ENCODE data around the gene ST7.
A peak's percentile ranks its signal among the peaks of the same experiment; 100 is the strongest.
"Not testable (repeated sequence)": the region's sequence is repeated elsewhere in the genome, so short reads cannot be mapped to it uniquely, and the experiment has no call there.

The ST7 gene

DNA sequence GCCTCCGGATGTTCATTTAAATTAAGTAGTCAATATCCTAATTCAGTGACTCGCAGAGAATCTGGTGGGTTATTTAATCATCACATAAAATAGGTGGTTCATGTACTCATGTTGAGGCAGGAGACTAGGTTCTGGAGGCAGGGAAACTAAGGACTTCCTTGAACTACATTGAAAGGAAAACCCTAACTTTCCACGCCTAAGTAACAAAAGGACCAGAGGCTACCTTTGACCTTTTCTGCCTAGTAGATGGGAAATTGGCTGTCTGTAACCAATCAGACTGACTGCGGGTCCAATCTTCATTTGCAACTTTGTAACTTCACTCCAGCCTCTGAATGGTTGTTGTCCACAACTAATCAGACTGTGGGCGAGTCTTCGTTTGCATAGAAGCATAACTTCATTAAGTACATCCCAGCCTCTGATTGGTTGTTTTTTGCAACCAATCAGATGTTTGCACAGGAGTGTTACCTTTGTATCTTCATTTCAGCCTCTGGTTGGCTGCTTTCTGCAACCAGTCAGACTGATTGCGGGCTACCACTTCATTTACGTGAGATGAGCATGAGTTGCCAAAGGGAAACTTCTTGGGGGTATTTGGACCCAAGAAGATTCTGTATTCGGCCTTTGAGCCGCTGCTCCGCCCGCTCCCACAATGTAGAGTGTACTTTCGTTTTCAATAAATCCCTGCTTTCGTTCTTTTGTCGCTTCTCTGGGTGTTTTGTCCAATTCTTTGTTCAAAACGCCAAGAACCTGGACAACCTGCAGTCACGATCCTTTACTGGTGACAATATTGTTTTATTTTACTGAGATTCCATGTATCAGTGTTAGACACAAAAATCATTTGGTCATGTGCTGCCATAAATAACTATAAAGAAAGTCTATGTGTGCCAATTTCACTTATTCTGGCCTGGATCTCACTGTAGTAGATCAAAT, 1.7 kb upstream of the ST7 start:
- DNase-seq (ENCODE audit: low read depth) = no peak

DNA sequence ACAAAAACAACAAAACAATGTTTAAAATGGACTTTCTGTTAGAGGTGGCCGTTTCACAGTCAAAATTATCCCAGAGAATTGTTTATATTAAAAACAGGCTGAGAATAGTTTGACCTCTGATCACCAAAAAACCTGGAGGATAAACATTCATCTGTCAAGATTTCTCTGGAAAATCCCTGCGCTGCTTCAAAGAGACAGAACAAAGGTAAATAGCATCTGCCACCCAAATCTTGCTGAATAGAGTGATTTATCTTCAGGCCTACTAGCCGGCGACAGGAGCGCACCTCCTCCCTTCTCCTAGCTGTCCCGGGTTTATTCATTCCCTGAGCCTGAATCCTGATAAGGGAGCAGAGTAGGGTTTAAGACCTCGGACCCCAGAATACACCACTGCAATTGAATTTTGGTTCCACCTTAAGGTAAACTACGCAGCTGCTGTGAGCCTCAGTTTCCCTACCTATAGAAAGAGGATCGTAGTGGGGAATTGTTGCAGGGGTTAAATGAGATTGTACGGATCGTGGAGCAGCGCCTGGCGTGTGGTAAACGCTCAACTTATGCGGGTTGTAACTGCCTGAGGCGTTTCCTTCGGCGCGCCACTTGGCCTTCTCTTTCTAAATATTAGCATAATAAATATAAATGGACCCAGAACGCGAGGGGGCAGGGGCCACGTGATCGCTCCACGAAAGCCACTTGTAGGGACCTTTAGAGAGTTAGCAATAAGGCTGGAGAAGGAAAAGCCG, 498 bp upstream of the ST7 start:
- DNase-seq (ENCODE audit: low read depth) = peak; percentile 13

- DNase-seq (ENCODE audit: low read depth) = no peak
These were observed 871 bp downstream of the ST7 start for GRCh38 chr7:116953906-116954838.

GRCh38 chr7:116955340-116955739, 2.0 kb downstream of the ST7 start:
- no peak for DNase-seq (ENCODE audit: low read depth)

GRCh38 chr7:116955801-116956476, 2.6 kb downstream of the ST7 start:
- DNase-seq (ENCODE audit: low read depth) = no peak

- no peak for DNase-seq (ENCODE audit: low read depth)
These were observed 3.1 kb downstream of the ST7 start for GRCh38 chr7:116956477-116956804.

- DNase-seq (ENCODE audit: low read depth) = no peak
These were observed 4.6 kb downstream of the ST7 start for GRCh38 chr7:116957874-116958273.

- not testable (repeated sequence) for DNase-seq (ENCODE audit: low read depth)
These were observed 8.8 kb downstream of the ST7 start for GRCh38 chr7:116961966-116962673.

- no peak for DNase-seq (ENCODE audit: low read depth)
These were observed 9.9 kb downstream of the ST7 start for GRCh38 chr7:116963234-116963633.

GRCh38 chr7:116966601-116967000, 13.3 kb downstream of the ST7 start:
- no peak for DNase-seq (ENCODE audit: low read depth)

DNA sequence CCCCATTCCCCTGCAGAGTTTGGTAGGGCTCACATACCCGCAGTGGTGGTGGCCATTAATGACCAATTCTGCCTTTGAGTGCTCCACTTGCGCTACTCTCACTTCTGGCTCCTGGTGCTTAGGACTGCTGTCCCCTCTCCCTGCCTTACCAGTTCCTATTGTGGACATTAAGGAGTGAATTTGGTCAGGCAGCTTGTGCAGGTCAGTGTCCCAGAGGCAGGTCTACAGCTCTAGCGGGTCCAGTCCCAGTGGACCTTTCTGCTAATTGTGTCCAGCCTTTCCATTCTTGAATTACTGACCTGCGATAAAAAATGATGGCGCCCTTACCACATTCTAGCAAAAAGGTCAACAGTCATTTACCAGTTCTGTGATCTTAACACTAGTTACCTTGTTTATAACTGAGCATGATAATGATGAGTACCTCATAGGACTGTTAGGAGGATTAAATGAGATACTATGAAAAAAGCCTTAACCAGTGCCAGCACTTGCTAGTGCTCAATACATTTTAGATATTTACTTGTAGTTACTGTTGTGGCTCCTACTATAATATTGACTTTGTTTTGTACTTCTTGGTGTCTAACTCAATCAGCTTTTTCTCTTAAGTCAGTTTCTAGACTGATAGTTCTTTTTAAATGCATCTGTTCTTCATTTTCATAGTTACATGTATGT, 14.1 kb downstream of the ST7 start:
- DNase-seq (ENCODE audit: low read depth) = no peak

- no peak for DNase-seq (ENCODE audit: low read depth)
These were observed 14.7 kb downstream of the ST7 start for GRCh38 chr7:116967983-116968382.

GRCh38 chr7:116968631-116969030, 15.3 kb downstream of the ST7 start:
- DNase-seq (ENCODE audit: low read depth) = no peak

- DNase-seq (ENCODE audit: low read depth) = no peak
These were observed 16.1 kb downstream of the ST7 start for GRCh38 chr7:116969371-116969902.

DNA sequence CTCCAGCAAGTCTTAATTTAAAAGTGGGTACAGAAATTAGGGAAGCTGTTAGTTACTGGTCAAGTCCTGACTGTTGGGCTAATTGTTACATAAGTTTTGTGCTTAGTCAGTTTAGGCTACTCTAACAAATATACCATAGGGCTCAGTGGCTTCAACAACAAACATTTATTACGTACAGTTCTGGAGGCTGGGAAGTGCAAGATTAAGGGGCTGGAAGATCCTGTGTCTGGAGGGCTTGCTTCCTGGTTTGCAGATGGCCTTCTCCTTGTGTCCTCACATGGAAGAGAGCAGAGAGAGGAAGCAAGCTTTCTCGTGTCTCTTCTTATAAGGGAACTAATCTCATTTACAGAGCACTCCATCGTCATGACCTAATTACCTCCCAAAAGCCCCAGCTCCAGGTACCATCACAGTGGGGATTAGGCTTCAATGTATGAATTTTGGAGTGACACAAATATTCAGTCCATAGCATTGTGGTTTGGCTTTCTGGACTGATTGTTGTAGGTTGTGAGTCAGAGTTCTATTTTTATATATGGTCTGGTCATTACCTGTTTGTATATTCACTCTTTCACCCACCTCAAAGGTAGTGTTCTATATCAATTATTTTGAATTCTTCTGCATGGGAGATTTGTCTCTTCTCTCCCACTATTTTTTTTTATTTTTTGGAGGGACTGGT, 17.1 kb downstream of the ST7 start:
- DNase-seq (ENCODE audit: low read depth) = no peak

DNA sequence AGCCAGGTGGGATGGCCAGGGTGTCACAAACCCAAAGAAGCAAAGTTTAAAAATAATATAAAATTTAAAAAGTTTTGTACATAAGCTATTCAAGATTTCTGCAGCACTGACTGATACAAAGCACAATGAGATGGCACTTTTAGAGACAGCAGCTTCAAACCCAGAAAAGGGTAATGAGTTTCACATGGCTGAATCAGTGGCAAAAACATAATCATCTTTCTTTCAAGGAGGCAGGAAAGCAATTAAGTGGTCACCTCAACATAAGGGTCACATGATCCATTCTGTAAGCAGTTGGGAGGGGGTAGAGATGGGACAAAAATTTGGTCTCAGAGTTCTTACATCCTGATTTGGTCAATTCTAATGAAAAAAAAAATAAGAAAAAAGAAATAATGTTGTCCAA, 17.9 kb downstream of the ST7 start:
- DNase-seq (ENCODE audit: low read depth) = not testable (repeated sequence)

DNA sequence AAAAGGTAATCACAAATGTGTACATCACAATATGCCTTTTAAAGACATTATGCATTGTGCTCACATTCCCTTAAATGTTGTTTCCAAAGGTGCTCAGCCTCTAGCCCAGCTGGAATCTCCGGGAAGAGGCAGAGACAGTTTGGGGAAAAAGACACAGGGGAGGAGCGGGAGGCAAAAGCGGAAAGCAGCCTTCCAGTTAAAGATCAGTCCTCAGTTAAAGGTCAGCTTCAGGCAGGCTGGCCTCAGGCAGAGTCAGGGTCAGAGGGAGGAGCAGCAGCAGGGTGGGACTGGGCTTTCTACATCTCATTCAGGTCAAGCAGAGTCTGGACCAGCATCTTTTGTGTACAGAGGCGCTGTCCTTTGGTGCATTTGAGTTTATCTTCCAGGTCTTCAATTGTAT, 18.6 kb downstream of the ST7 start:
- DNase-seq (ENCODE audit: low read depth) = no peak

GRCh38 chr7:116975024-116975423, 21.7 kb downstream of the ST7 start:
- not testable (repeated sequence) for DNase-seq (ENCODE audit: low read depth)

DNA sequence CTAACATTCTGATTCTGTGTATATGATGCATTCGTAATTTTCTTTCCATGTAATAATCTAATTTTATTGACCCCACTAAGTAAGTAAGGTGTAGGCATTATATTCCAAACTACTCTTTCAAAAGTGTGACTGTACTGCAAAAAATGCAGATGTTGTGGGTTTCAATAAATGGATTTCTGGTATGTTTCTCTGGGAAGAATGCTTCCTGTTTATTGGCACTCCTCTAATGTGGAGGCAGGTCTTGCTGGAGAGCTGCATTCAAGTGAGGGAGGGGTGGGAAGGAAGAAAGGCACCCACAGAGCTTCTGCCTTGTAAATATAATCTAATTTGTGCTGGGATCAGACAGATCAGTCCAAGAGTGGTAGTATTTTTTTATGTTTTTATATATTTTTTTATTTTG, 23.9 kb downstream of the ST7 start:
- DNase-seq (ENCODE audit: low read depth) = no peak

- DNase-seq (ENCODE audit: low read depth) = no peak
These were observed 24.7 kb downstream of the ST7 start for GRCh38 chr7:116978006-116978405.

Data from activated T-cell treated with anti-CD3 and anti-CD28 coated beads for 24 hours (primary cell).